ENCODE data around the gene MAB21L3. TPM values are rescaled to one million over a fixed set of nuclear protein-coding genes. Genes with fewer than 3 reads are reported as not detected.

Gene MAB21L3
- total RNA-seq, 1 donor from 2014 or later = 1.2 TPM

- ATAC-seq (no peak), DNase-seq (no peak)
- no peaks in the 10 kb centered on the region for H3K27me3 ChIP-seq (ENCODE audit: low read depth)
- H3K4me3 ChIP-seq = no peak overlapping the region
- no peaks in the 10 kb centered on the region for H3K9me3 ChIP-seq
- intact Hi-C loops (cut with DNase I) = no loop called here
- H3K36me3 ChIP-seq = peaks cover 8% of the 10 kb centered on the region
- no peak for TF ChIP-seq CTCF (IDR thresholded peaks at IDR 0.05)
- H3K4me1 ChIP-seq = no peaks in the 10 kb centered on the region
- H3K27ac ChIP-seq = no peak overlapping the region
Measured at GRCh38 chr1:116075575-116075974, 35.6 kb upstream of the MAB21L3 start.

- Histone ChIP-seq H3K9me3 (no peaks in the 10 kb centered on the region), H3K36me3 (peaks cover 4% of the 10 kb centered on the region), H3K4me1 (no peaks in the 10 kb centered on the region), H3K27ac (no peak overlapping the region), H3K4me3 (no peak overlapping the region), H3K27me3 (ENCODE audit: low read depth) (no peaks in the 10 kb centered on the region)
- intact Hi-C loops (cut with DNase I) = no loop called here
- no peak for DNase-seq
- no peak for ATAC-seq
- no peak for TF ChIP-seq CTCF (IDR thresholded peaks at IDR 0.05)
Measured at GRCh38 chr1:116075990-116076389, 35.2 kb upstream of the MAB21L3 start.

GRCh38 chr1:116076831-116077230 lies 34.4 kb upstream of the MAB21L3 start:
- intact Hi-C loops (cut with DNase I) = no loop called here
- H3K9me3 ChIP-seq = no peaks in the 10 kb centered on the region
- no peak for TF ChIP-seq CTCF (IDR thresholded peaks at IDR 0.05)
- H3K4me3 ChIP-seq = no peak overlapping the region
- no peak for DNase-seq
- no peaks in the 10 kb centered on the region for H3K4me1 ChIP-seq
- ATAC-seq = no peak
- H3K27me3 ChIP-seq (ENCODE audit: low read depth) = no peaks in the 10 kb centered on the region
- H3K27ac ChIP-seq = no peak overlapping the region
- H3K36me3 ChIP-seq = peaks cover 3% of the 10 kb centered on the region

GRCh38 chr1:116078699-116079223 lies 32.4 kb upstream of the MAB21L3 start:
- Histone ChIP-seq H3K27ac (no peak overlapping the region), H3K4me1 (no peaks in the 10 kb centered on the region), H3K4me3 (no peak overlapping the region), H3K27me3 (ENCODE audit: low read depth) (no peaks in the 10 kb centered on the region), H3K36me3 (no peaks in the 10 kb centered on the region), H3K9me3 (no peaks in the 10 kb centered on the region)
- no peak for DNase-seq
- intact Hi-C loops (cut with DNase I) = no loop called here
- no peak for TF ChIP-seq CTCF (IDR thresholded peaks at IDR 0.05)
- no peak for ATAC-seq

- TF ChIP-seq CTCF (IDR thresholded peaks at IDR 0.05) = no peak
- no peak for ATAC-seq
- H3K27ac ChIP-seq = no peak overlapping the region
Measured at GRCh38 chr1:116087628-116088027, 23.6 kb upstream of the MAB21L3 start.

GRCh38 chr1:116089870-116090269 lies 21.3 kb upstream of the MAB21L3 start:
- Histone ChIP-seq H3K36me3 (no peaks in the 10 kb centered on the region), H3K27ac (no peak overlapping the region), H3K4me3 (no peak overlapping the region), H3K27me3 (ENCODE audit: low read depth) (no peaks in the 10 kb centered on the region), H3K9me3 (peaks cover 23% of the 10 kb centered on the region), H3K4me1 (no peaks in the 10 kb centered on the region)
- intact Hi-C loops (cut with DNase I) = no loop called here
- DNase-seq = no peak
- no peak for ATAC-seq
- TF ChIP-seq CTCF (IDR thresholded peaks at IDR 0.05) = no peak

More at GRCh38 chr1:116087628-116088027, 23.6 kb upstream of the MAB21L3 start:
- H3K36me3 ChIP-seq = no peaks in the 10 kb centered on the region
- no peaks in the 10 kb centered on the region for H3K27me3 ChIP-seq (ENCODE audit: low read depth)
- intact Hi-C loops (cut with DNase I) = no loop called here
- no peak for DNase-seq
- no peak overlapping the region for H3K4me3 ChIP-seq
- no peaks in the 10 kb centered on the region for H3K4me1 ChIP-seq
- H3K9me3 ChIP-seq = peaks cover 18% of the 10 kb centered on the region

All from lower lobe of right lung (tissue), 2 donors.